ENCODE data around the gene ZNF891. TPM values are rescaled to one million over a fixed set of nuclear protein-coding genes. Genes with fewer than 3 reads are reported as not detected.

ZNF891 gene
- total RNA-seq, 1 experiment from 2014 or later: 2.1 TPM

- H3K9me3 Mint-ChIP-seq: peaks cover 96 to 99% of the 10 kb centered on the region in 2 experiments
- peaks cover 93% of the 10 kb centered on the region for H3K9me3 ChIP-seq (ENCODE audit: control insufficient read depth, low read depth, low read length)
- no peak overlapping the region for H4K5ac ChIP-seq (ENCODE audit: insufficient read length, low read depth, low read length)
- H2BK5ac ChIP-seq (ENCODE audit: insufficient read length, low read length): no peak overlapping the region
- no peak overlapping the region for H2AK5ac ChIP-seq (ENCODE audit: insufficient read length, low read length)
- no peak overlapping the region for H3K4me3 Mint-ChIP-seq
- H3K9ac ChIP-seq (ENCODE audit: extremely low read depth, insufficient read length, low read length): no peak overlapping the region
- no CpG with 5 or more reads among the region's 1 CpG for WGBS (ENCODE audit: extremely low coverage, insufficient read length, low lambda C conversion rate)
- H2BK12ac ChIP-seq (ENCODE audit: insufficient read length, low read depth, low read length): no peak overlapping the region
- no peak overlapping the region for H2BK120ac ChIP-seq (ENCODE audit: low read depth, low read length, poor library complexity, severe bottlenecking)
- no peak overlapping the region for H2BK20ac ChIP-seq (ENCODE audit: low read depth, low read length, poor library complexity, severe bottlenecking)
- no peaks in the 10 kb centered on the region for H3K79me2 ChIP-seq (ENCODE audit: insufficient read depth, low read length)
- no peak overlapping the region for H3K27ac Mint-ChIP-seq
- no peak overlapping the region for H3K56ac ChIP-seq (ENCODE audit: insufficient read length, low read depth, low read length)
- H3K4me1 Mint-ChIP-seq: no peaks in the 10 kb centered on the region
- no peak overlapping the region for H3K18ac ChIP-seq (ENCODE audit: insufficient read length, low read depth, low read length)
- H4K20me1 ChIP-seq (ENCODE audit: control insufficient read depth, insufficient read depth, insufficient read length): no peaks in the 10 kb centered on the region
- H3K23me2 ChIP-seq (ENCODE audit: insufficient read length, low read depth, low read length, poor library complexity, severe bottlenecking): no peaks in the 10 kb centered on the region
- no peak overlapping the region for H3T11ph ChIP-seq (ENCODE audit: low read length)
- H3K4ac ChIP-seq (ENCODE audit: low read depth, low read length): no peak overlapping the region
- H3K27me3 Mint-ChIP-seq (ENCODE audit: low read depth): peaks cover 20% of the 10 kb centered on the region
- H3K23ac ChIP-seq (ENCODE audit: insufficient read length, low read depth, low read length): no peak overlapping the region
- no peak overlapping the region for H3K14ac ChIP-seq (ENCODE audit: insufficient read depth, low read length)
- H3K27ac ChIP-seq (ENCODE audit: insufficient read length, low read depth, low read length): no peak overlapping the region
- H2BK15ac ChIP-seq (ENCODE audit: low read depth, low read length): no peak overlapping the region
- H4K8ac ChIP-seq (replicated peaks; ENCODE audit: insufficient read length, low read depth, low read length): no peak overlapping the region
- TF ChIP-seq, protein P1, sequence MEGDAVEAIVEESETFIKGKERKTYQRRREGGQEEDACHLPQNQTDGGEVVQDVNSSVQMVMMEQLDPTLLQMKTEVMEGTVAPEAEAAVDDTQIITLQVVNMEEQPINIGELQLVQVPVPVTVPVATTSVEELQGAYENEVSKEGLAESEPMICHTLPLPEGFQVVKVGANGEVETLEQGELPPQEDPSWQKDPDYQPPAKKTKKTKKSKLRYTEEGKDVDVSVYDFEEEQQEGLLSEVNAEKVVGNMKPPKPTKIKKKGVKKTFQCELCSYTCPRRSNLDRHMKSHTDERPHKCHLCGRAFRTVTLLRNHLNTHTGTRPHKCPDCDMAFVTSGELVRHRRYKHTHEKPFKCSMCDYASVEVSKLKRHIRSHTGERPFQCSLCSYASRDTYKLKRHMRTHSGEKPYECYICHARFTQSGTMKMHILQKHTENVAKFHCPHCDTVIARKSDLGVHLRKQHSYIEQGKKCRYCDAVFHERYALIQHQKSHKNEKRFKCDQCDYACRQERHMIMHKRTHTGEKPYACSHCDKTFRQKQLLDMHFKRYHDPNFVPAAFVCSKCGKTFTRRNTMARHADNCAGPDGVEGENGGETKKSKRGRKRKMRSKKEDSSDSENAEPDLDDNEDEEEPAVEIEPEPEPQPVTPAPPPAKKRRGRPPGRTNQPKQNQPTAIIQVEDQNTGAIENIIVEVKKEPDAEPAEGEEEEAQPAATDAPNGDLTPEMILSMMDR (conservative IDR thresholded peaks at IDR 0.05): no peak
- H3K27me3 ChIP-seq (ENCODE audit: insufficient read depth, low read length): no peaks in the 10 kb centered on the region
- DNase-seq: no peak
- no peaks in the 10 kb centered on the region for H3K4me1 ChIP-seq (ENCODE audit: insufficient read depth, low read length)
- H3K79me1 ChIP-seq (ENCODE audit: insufficient read depth, low read depth, low read length, poor library complexity, severe bottlenecking): no peaks in the 10 kb centered on the region
- peaks cover 52 to 79% (median 54%) of the 10 kb centered on the region in 3 experiments for H3K36me3 Mint-ChIP-seq (ENCODE audit: insufficient read depth in 1 of 3, low read depth in 3 of 3)
- H3K4me2 ChIP-seq (ENCODE audit: insufficient read depth, insufficient read length, low read length): no peak overlapping the region
- H4K91ac ChIP-seq (ENCODE audit: insufficient read length, low read depth, low read length): no peak overlapping the region
- no peak overlapping the region for H2AFZ ChIP-seq (ENCODE audit: low read length)
Measured at GRCh38 chr12:133061954-133062353, 68.1 kb downstream of the ZNF891 start.

Measured in H9 (cell line).